Measurements from ENCODE around the gene SNX13.

SNX13 gene

GRCh38 chr7:17770710-17771375 lies 169.5 kb downstream of the SNX13 start:
- TF ChIP-seq, protein P1, sequence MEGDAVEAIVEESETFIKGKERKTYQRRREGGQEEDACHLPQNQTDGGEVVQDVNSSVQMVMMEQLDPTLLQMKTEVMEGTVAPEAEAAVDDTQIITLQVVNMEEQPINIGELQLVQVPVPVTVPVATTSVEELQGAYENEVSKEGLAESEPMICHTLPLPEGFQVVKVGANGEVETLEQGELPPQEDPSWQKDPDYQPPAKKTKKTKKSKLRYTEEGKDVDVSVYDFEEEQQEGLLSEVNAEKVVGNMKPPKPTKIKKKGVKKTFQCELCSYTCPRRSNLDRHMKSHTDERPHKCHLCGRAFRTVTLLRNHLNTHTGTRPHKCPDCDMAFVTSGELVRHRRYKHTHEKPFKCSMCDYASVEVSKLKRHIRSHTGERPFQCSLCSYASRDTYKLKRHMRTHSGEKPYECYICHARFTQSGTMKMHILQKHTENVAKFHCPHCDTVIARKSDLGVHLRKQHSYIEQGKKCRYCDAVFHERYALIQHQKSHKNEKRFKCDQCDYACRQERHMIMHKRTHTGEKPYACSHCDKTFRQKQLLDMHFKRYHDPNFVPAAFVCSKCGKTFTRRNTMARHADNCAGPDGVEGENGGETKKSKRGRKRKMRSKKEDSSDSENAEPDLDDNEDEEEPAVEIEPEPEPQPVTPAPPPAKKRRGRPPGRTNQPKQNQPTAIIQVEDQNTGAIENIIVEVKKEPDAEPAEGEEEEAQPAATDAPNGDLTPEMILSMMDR (IDR thresholded peaks at IDR 0.05; ENCODE audit: insufficient read depth, low read depth, low read length, missing control alignments), result no peak
- no peak for DNase-seq (ENCODE audit: low read depth)
- H3K4me3 ChIP-seq (ENCODE audit: low read depth, low read length), result no peak overlapping the region

GRCh38 chr7:17769918-17770317 lies 170.4 kb downstream of the SNX13 start:
- TF ChIP-seq, protein P1 (IDR thresholded peaks at IDR 0.05; ENCODE audit: insufficient read depth, low read depth, low read length, missing control alignments), result peak; percentile 68
- no peak overlapping the region for H3K4me3 ChIP-seq (ENCODE audit: low read depth, low read length)
- DNase-seq (ENCODE audit: low read depth), result peak; percentile 81

- no peak overlapping the region for H3K4me3 ChIP-seq (ENCODE audit: low read depth, low read length)
- TF ChIP-seq, protein P1 (IDR thresholded peaks at IDR 0.05; ENCODE audit: insufficient read depth, low read depth, low read length, missing control alignments), result no peak
Observed at GRCh38 chr7:17758008-17758407, 182.3 kb downstream of the SNX13 start.

DNA sequence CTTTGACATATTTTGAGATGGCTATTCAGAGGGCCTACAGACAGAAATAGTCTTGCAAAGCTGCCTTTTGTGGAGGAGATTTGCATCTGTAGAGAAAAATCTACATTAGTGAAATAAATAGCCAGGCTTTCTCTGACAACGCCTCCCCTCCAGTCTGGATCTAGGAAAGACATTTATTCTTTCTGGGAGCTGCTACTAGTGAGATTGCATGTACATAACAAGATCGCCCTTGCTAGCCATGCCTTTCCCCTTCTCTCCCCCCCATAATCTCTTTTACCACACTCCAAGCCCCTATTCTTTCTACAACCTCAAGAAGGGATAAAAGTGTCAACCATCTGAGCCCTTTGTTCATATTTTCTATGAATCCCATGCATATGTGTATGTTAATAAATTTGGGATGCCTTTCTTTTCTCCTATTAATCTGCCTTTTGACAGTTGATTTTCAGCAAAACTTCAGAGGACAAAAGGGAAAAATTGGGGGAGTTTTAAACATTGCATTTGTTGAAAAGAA lies 194.2 kb downstream of the SNX13 start:
- TF ChIP-seq, protein P1 (IDR thresholded peaks at IDR 0.05; ENCODE audit: insufficient read depth, low read depth, low read length, missing control alignments), result no peak
- no peak overlapping the region for H3K4me3 ChIP-seq (ENCODE audit: low read depth, low read length)
- no peak for DNase-seq (ENCODE audit: low read depth)

More at GRCh38 chr7:17758008-17758407, 182.3 kb downstream of the SNX13 start:
- DNase-seq (ENCODE audit: low read depth), result no peak

DNA sequence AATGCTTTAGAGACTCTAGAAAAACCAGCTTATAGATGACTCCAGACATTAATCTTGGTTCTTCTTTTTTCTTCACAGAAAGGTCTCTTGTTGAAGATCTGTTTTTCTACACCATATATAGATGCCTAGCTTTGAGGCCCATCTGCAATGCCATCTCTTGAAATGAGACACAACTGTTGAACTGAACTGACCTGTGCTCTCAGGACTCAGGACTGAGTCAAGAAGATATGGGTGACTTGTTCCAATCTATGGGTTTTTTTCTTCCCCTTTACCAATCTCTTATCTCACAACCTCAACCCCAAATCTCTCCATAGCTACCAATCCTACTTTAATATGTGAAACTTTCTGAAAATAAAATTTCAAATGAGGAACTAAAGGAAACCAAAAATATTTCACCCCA lies 194.7 kb downstream of the SNX13 start:
- no peak overlapping the region for H3K4me3 ChIP-seq (ENCODE audit: low read depth, low read length)
- DNase-seq (ENCODE audit: low read depth), result no peak
- TF ChIP-seq, protein P1 (IDR thresholded peaks at IDR 0.05; ENCODE audit: insufficient read depth, low read depth, low read length, missing control alignments), result no peak

GRCh38 chr7:17743316-17743715 lies 197.0 kb downstream of the SNX13 start:
- DNase-seq (ENCODE audit: low read depth), result no peak
- TF ChIP-seq, protein P1 (IDR thresholded peaks at IDR 0.05; ENCODE audit: insufficient read depth, low read depth, low read length, missing control alignments), result no peak
- H3K4me3 ChIP-seq (ENCODE audit: low read depth, low read length), result no peak overlapping the region

GRCh38 chr7:17741426-17741825 lies 198.9 kb downstream of the SNX13 start:
- H3K4me3 ChIP-seq (ENCODE audit: low read depth, low read length), result no peak overlapping the region
- TF ChIP-seq, protein P1 (IDR thresholded peaks at IDR 0.05; ENCODE audit: insufficient read depth, low read depth, low read length, missing control alignments), result no peak

More at GRCh38 chr7:17741426-17741825, 198.9 kb downstream of the SNX13 start:
- no peak for DNase-seq (ENCODE audit: low read depth)

Measured in GM12865 (cell line).